ENCODE data around the gene FOSL2.

FOSL2 gene

GRCh38 chr2:28425464-28425835 lies 32.8 kb downstream of the FOSL2 start:
- peaks cover 4% of the 10 kb centered on the region for H3K4me1 ChIP-seq (ENCODE audit: insufficient read depth, insufficient read length)
- DNase-seq (ENCODE audit: low read depth, low spot score): no peak
- TF ChIP-seq SUZ12 (IDR thresholded peaks at IDR 0.05; ENCODE audit: extremely low read depth, insufficient read depth, insufficient read length): no peak
- TF ChIP-seq YY1 (IDR thresholded peaks at IDR 0.05; ENCODE audit: insufficient read depth, insufficient read length): no peak
- TF ChIP-seq ZNF274 (IDR thresholded peaks at IDR 0.05; ENCODE audit: low read depth, low read length): no peak
- no peak overlapping the region for H3K4me3 ChIP-seq (ENCODE audit: insufficient read length, low read depth)
- H3K9ac ChIP-seq (ENCODE audit: insufficient read length, low read depth): no peak overlapping the region
- no peaks in the 10 kb centered on the region for H3K9me3 ChIP-seq (ENCODE audit: insufficient read depth, low read length)
- H3K36me3 ChIP-seq (ENCODE audit: insufficient read depth, insufficient read length, low read length): no peaks in the 10 kb centered on the region
- H3K27me3 ChIP-seq (ENCODE audit: insufficient read depth, insufficient read length): no peaks in the 10 kb centered on the region

DNA sequence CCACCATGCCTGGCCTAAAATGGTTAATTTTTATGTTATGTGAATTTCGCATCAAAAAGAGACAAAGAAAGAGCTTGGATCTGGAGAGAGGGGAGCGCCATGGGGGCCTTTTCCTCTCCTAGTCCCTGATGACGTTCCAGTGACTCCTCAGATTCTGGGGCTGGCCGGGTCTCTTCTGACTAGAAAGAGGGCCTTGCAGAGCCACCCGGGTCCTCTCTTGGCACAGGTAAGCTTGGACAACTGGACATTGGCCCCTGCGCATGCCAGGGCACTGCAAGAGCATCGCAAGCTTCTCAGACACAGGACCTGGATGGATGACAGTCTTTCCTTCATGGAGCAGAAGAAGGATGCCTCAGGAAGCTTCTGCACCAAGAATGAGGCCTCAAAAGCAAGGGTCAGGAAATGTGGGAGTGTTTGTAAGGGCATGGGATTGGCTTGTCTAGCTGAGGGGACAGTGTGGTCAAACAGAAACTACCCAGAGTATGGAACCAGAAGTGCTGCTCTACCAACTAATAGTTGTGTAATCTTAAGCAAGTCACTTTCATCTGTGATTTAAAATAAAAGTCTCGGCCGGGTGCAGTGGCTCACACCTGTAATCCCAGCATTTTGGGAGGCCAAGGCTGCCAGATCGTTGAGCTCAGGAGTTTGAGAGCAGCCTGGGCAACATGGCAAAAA lies 35.2 kb downstream of the FOSL2 start:
- peaks cover 4% of the 10 kb centered on the region for H3K4me1 ChIP-seq (ENCODE audit: insufficient read depth, insufficient read length)
- TF ChIP-seq SUZ12 (IDR thresholded peaks at IDR 0.05; ENCODE audit: extremely low read depth, insufficient read depth, insufficient read length) (no peak), YY1 (IDR thresholded peaks at IDR 0.05; ENCODE audit: insufficient read depth, insufficient read length) (no peak), ZNF274 (IDR thresholded peaks at IDR 0.05; ENCODE audit: low read depth, low read length) (no peak)

DNA sequence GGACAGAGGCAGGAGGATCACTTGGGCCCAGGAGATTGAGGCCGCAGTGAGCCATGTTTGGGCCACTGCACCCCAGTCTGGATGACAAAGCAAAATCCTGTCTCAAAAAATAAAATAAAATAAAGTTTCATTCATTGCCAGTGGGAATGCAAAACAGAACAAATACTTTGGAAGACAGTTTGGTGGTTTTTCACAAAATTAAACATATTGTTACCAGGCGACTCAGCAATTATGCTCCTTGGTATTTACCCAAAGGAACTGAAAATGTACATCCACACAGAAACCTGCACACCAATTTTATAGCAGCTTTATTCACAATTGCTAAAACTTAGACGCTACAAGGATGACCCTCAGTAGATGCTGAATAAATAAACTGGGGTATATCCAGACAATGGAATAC lies 35.8 kb downstream of the FOSL2 start:
- Histone ChIP-seq H3K4me3 (ENCODE audit: insufficient read length, low read depth) (no peak overlapping the region), H3K9me3 (ENCODE audit: insufficient read depth, low read length) (peaks cover 8% of the 10 kb centered on the region; the same call in 1 of the 2 replicates), H3K36me3 (ENCODE audit: insufficient read depth, insufficient read length, low read length) (no peaks in the 10 kb centered on the region), H3K4me1 (ENCODE audit: insufficient read depth, insufficient read length) (peaks cover 4% of the 10 kb centered on the region), H3K27me3 (ENCODE audit: insufficient read depth, insufficient read length) (no peaks in the 10 kb centered on the region), H3K9ac (ENCODE audit: insufficient read length, low read depth) (no peak overlapping the region)
- no peak for TF ChIP-seq SUZ12 (IDR thresholded peaks at IDR 0.05; ENCODE audit: extremely low read depth, insufficient read depth, insufficient read length)
- TF ChIP-seq ZNF274 (IDR thresholded peaks at IDR 0.05; ENCODE audit: low read depth, low read length): no peak
- TF ChIP-seq YY1 (IDR thresholded peaks at IDR 0.05; ENCODE audit: insufficient read depth, insufficient read length): no peak
- no peak for DNase-seq (ENCODE audit: low read depth, low spot score)

More for the DNA sequence above, 35.2 kb downstream of the FOSL2 start:
- no peaks in the 10 kb centered on the region for H3K27me3 ChIP-seq (ENCODE audit: insufficient read depth, insufficient read length)
- 0 out of 2 replicates have a peak, but pooled peaks cover 2% of the 10 kb centered on the region for H3K9me3 ChIP-seq (ENCODE audit: insufficient read depth, low read length)
- no peaks in the 10 kb centered on the region for H3K36me3 ChIP-seq (ENCODE audit: insufficient read depth, insufficient read length, low read length)
- H3K4me3 ChIP-seq (ENCODE audit: insufficient read length, low read depth): no peak overlapping the region
- no peak overlapping the region for H3K9ac ChIP-seq (ENCODE audit: insufficient read length, low read depth)
- DNase-seq (ENCODE audit: low read depth, low spot score): no peak

- TF ChIP-seq SUZ12 (IDR thresholded peaks at IDR 0.05; ENCODE audit: extremely low read depth, insufficient read depth, insufficient read length): no peak
- no peak for TF ChIP-seq ZNF274 (IDR thresholded peaks at IDR 0.05; ENCODE audit: low read depth, low read length)
Measured at GRCh38 chr2:28429636-28430376, 37.1 kb downstream of the FOSL2 start.

GRCh38 chr2:28430377-28430765 lies 37.7 kb downstream of the FOSL2 start:
- Histone ChIP-seq H3K27me3 (ENCODE audit: insufficient read depth, insufficient read length) (no peaks in the 10 kb centered on the region), H3K36me3 (ENCODE audit: insufficient read depth, insufficient read length, low read length) (no peaks in the 10 kb centered on the region), H3K4me1 (ENCODE audit: insufficient read depth, insufficient read length) (peaks cover 4% of the 10 kb centered on the region), H3K9me3 (ENCODE audit: insufficient read depth, low read length) (peaks cover 13% of the 10 kb centered on the region; the same call in 1 of the 2 replicates), H3K4me3 (ENCODE audit: insufficient read length, low read depth) (no peak overlapping the region), H3K9ac (ENCODE audit: insufficient read length, low read depth) (no peak overlapping the region)
- TF ChIP-seq SUZ12 (IDR thresholded peaks at IDR 0.05; ENCODE audit: extremely low read depth, insufficient read depth, insufficient read length) (no peak), YY1 (IDR thresholded peaks at IDR 0.05; ENCODE audit: insufficient read depth, insufficient read length) (no peak), ZNF274 (IDR thresholded peaks at IDR 0.05; ENCODE audit: low read depth, low read length) (no peak)
- no peak for DNase-seq (ENCODE audit: low read depth, low spot score)

More at GRCh38 chr2:28429636-28430376, 37.1 kb downstream of the FOSL2 start:
- Histone ChIP-seq H3K4me1 (ENCODE audit: insufficient read depth, insufficient read length) (peaks cover 4% of the 10 kb centered on the region), H3K4me3 (ENCODE audit: insufficient read length, low read depth) (no peak overlapping the region), H3K9me3 (ENCODE audit: insufficient read depth, low read length) (peaks cover 13% of the 10 kb centered on the region; the same call in 1 of the 2 replicates), H3K36me3 (ENCODE audit: insufficient read depth, insufficient read length, low read length) (no peaks in the 10 kb centered on the region), H3K27me3 (ENCODE audit: insufficient read depth, insufficient read length) (no peaks in the 10 kb centered on the region), H3K9ac (ENCODE audit: insufficient read length, low read depth) (no peak overlapping the region)
- no peak for DNase-seq (ENCODE audit: low read depth, low spot score)

DNA sequence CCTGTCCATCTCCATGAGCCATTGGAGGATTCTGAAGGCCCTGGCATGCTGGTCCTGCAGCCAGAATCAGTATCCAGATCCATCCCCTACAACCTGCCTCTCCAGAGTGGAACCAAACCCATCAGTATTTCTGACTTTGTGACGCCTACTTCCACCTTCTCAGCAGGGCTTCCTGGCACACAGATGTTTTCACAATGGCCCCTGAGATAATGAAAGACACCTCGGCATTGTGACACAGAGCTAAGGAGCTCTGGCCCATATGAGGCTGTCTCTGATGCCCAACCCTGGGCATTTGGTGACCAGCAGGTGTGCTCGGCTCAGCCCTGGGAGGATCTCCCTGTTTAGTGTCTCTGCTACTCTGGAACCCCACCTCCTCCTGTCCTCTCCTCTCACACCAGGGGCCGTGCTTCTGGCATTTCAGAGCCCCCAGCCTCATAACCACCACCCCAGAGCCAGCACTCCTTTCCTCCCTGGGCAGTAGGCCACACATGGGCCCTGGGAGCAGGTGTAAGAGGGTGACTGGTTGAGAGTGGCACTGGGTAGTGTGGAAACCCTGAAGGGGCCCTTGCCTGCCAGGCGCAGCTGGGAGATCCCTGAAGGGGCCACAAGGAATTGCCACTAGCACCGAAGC lies 38.2 kb downstream of the FOSL2 start:
- H3K9ac ChIP-seq (ENCODE audit: insufficient read length, low read depth): no peak overlapping the region
- H3K4me3 ChIP-seq (ENCODE audit: insufficient read length, low read depth): no peak overlapping the region
- no peaks in the 10 kb centered on the region for H3K27me3 ChIP-seq (ENCODE audit: insufficient read depth, insufficient read length)
- H3K36me3 ChIP-seq (ENCODE audit: insufficient read depth, insufficient read length, low read length): no peaks in the 10 kb centered on the region
- TF ChIP-seq ZNF274 (IDR thresholded peaks at IDR 0.05; ENCODE audit: low read depth, low read length): no peak
- no peak for TF ChIP-seq SUZ12 (IDR thresholded peaks at IDR 0.05; ENCODE audit: extremely low read depth, insufficient read depth, insufficient read length)
- no peak for TF ChIP-seq YY1 (IDR thresholded peaks at IDR 0.05; ENCODE audit: insufficient read depth, insufficient read length)
- no peak for DNase-seq (ENCODE audit: low read depth, low spot score)
- H3K9me3 ChIP-seq (ENCODE audit: insufficient read depth, low read length): peaks cover 13% of the 10 kb centered on the region; the same call in 1 of the 2 replicates
- H3K4me1 ChIP-seq (ENCODE audit: insufficient read depth, insufficient read length): peaks cover 4% of the 10 kb centered on the region

DNA sequence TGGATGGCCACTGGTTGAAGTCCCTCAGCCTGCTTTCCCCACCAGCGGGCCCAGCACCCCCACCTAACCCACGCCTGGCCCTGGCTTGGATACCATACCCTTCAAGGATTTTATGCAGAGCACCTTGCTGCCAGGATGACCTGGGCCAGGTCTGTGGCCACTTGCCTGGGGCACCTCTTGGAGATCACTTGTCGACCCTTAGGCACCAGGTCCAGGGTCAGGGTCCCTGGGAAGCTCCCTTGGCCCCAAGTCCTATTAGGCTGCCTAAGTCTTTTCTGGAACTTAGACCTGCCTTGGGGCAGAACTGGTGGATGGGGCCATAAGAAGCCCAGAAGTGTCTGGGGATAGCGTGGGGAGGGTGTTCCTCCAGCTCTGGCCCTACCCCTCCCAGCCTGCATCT lies 39.1 kb downstream of the FOSL2 start:
- Histone ChIP-seq H3K4me3 (ENCODE audit: insufficient read length, low read depth) (no peak overlapping the region), H3K9ac (ENCODE audit: insufficient read length, low read depth) (no peak overlapping the region), H3K4me1 (ENCODE audit: insufficient read depth, insufficient read length) (no peaks in the 10 kb centered on the region), H3K36me3 (ENCODE audit: insufficient read depth, insufficient read length, low read length) (no peaks in the 10 kb centered on the region), H3K27me3 (ENCODE audit: insufficient read depth, insufficient read length) (no peaks in the 10 kb centered on the region), H3K9me3 (ENCODE audit: insufficient read depth, low read length) (peaks cover 13% of the 10 kb centered on the region; the same call in 1 of the 2 replicates)
- no peak for DNase-seq (ENCODE audit: low read depth, low spot score)
- TF ChIP-seq ZNF274 (IDR thresholded peaks at IDR 0.05; ENCODE audit: low read depth, low read length) (no peak), SUZ12 (IDR thresholded peaks at IDR 0.05; ENCODE audit: extremely low read depth, insufficient read depth, insufficient read length) (no peak), YY1 (IDR thresholded peaks at IDR 0.05; ENCODE audit: insufficient read depth, insufficient read length) (no peak)
